Endothelial cell of umbilical vein (primary cell): Measurements from ENCODE around the gene FBXO3. TPM values are rescaled to one million over a fixed set of nuclear protein-coding genes. Genes with fewer than 3 reads are reported as not detected.

ENCODE experiments used
- BruUV-seq: library from RNA; stranded (reverse); fragments of 400-500 nt; replicated peaks from 2 replicates; lab custom pipeline; 2021; lab: Mats Ljungman, UMichigan
- CTCF ChIA-PET: fragments of 300-600, 350-600 bp; sonication (Branson Sonifier 250); formaldehyde crosslinking; loops from one replicate; lab custom pipeline; 2021; ENCODE audit warnings: antibody characterized with exemption, inconsistent platforms; lab: Charles Lee
- POLR2A ChIA-PET: fragments of 300-600, 350-600 bp; sonication (Branson Sonifier 250); formaldehyde crosslinking; loops from one replicate; lab custom pipeline; 2021; ENCODE audit warnings: antibody characterized with exemption, inconsistent platforms; lab: Charles Lee
- DNase-seq: peaks from one replicate; pipeline ENCODE4 v3.0.0-alpha.2; 2011; ENCODE audit warnings: low read depth, low spot score
- FAIRE-seq: peaks from 2 replicates; lab custom pipeline; 2011; peaks lifted over from hg19 to GRCh38; lab: Jason Lieb, UNC
- H2AFZ ChIP-seq: 2 replicates; pipeline ENCODE4 v1.6.0; 2012; ENCODE audit warnings: low read depth, low read length, control low read depth, inconsistent platforms
- H3K27ac ChIP-seq: 2 replicates; pipeline ENCODE4 v1.5.1; 2011; ENCODE audit warnings: low read depth, mild to moderate bottlenecking, control low read depth, low read length, moderate library complexity; ENCODE audit not compliant: insufficient read depth
- H3K27me3 ChIP-seq, 2 experiments: 2 replicates each; pipeline versions ENCODE4 v1.6.0 to v1.6.1; 2011; ENCODE audit warnings: low read length in 2 of 2, mixed read lengths in 1 of 2; ENCODE audit not compliant: control insufficient read depth in 2 of 2, insufficient read depth in 2 of 2
- H3K36me3 ChIP-seq, 2 experiments: 2 replicates in 1 of 2; 3 replicates in 1 of 2; pipeline ENCODE4 v1.5.1; 2011; ENCODE audit warnings: low read length in 2 of 2, mild to moderate bottlenecking in 1 of 2, moderate library complexity in 1 of 2; ENCODE audit not compliant: control insufficient read depth in 2 of 2, insufficient read depth in 2 of 2; ENCODE audit errors: extremely low read depth in 1 of 2
- H3K4me1 ChIP-seq: 3 replicates; pipeline ENCODE4 v1.5.1; 2011; ENCODE audit warnings: mild to moderate bottlenecking, low read length; ENCODE audit not compliant: control insufficient read depth, insufficient read depth; ENCODE audit errors: extremely low read depth
- H3K4me2 ChIP-seq: 2 replicates; pipeline ENCODE4 v1.6.1; 2011; ENCODE audit warnings: low read length, control low read depth, mixed read lengths; ENCODE audit not compliant: insufficient read depth
- H3K4me3 ChIP-seq, 3 experiments: fragments of 200-600 bp in 1 of 3; sonication (generic), shearing (Covaris generic) in 1 of 3; replicated peaks in 1 of 3; 2 replicates each; pipeline ENCODE4 v1.5.1; 2011 to 2016; ENCODE audit warnings: control low read depth in 3 of 3, low read length in 3 of 3, mild to moderate bottlenecking in 2 of 3, inconsistent platforms in 1 of 3, low read depth in 1 of 3, moderate library complexity in 1 of 3; ENCODE audit not compliant: insufficient read depth in 1 of 3
- H3K79me2 ChIP-seq: 2 replicates; pipeline ENCODE4 v1.6.0; 2012; ENCODE audit warnings: low read length, inconsistent platforms; ENCODE audit not compliant: control insufficient read depth, insufficient read depth
- H3K9ac ChIP-seq: replicated peaks from 2 replicates; pipeline ENCODE3; 2011; ENCODE audit warnings: low read length, control low read depth; ENCODE audit not compliant: insufficient read depth; ENCODE audit errors: extremely low read depth
- H3K9me1 ChIP-seq: replicated peaks from 3 replicates; pipeline ENCODE4 v1.6.0; 2011; ENCODE audit warnings: mild to moderate bottlenecking, low read length; ENCODE audit not compliant: control insufficient read depth, insufficient read depth; ENCODE audit errors: extremely low read depth
- H3K9me3 ChIP-seq: replicated peaks from 2 replicates; pipeline ENCODE4 v1.5.1; 2012; ENCODE audit warnings: low read length, inconsistent platforms; ENCODE audit not compliant: control insufficient read depth, insufficient read depth
- H4K20me1 ChIP-seq: replicated peaks from 2 replicates; pipeline ENCODE3; 2011; ENCODE audit warnings: mild to moderate bottlenecking, low read length; ENCODE audit not compliant: control insufficient read depth, insufficient read depth; ENCODE audit errors: extremely low read depth
- EZH2 ChIP-seq: IDR thresholded peaks from 2 replicates; pipeline ENCODE4 v1.6.1; 2012; ENCODE audit warnings: borderline replicate concordance, low read depth, mild to moderate bottlenecking, moderate library complexity, low read length, inconsistent platforms; ENCODE audit not compliant: severe bottlenecking
- FOS ChIP-seq: IDR thresholded peaks from 2 replicates; pipeline ENCODE4 v1.6.1; 2011; ENCODE audit warnings: mild to moderate bottlenecking, low read length, moderate library complexity, borderline replicate concordance; ENCODE audit not compliant: insufficient read depth
- GATA2 ChIP-seq: IDR thresholded peaks from 2 replicates; pipeline ENCODE4 v1.7.0; 2011; ENCODE audit warnings: low read depth, mild to moderate bottlenecking, moderate library complexity, mixed read lengths, low read length; ENCODE audit not compliant: insufficient read length, insufficient read depth
- JUN ChIP-seq: IDR thresholded peaks from 2 replicates; pipeline ENCODE4 v1.6.1; 2011; ENCODE audit warnings: borderline replicate concordance, low read depth; ENCODE audit not compliant: insufficient read length, insufficient read depth
- MYC ChIP-seq: IDR thresholded peaks from one replicate; pipeline ENCODE4 v1.6.1; 2011; ENCODE audit warnings: mild to moderate bottlenecking, low read depth, low read length
- POLR2A ChIP-seq: IDR thresholded peaks from 2 replicates; pipeline ENCODE4 v1.6.1; 2012; ENCODE audit warnings: low read depth, mild to moderate bottlenecking, control low read depth, low read length
- POLR2AphosphoS5 ChIP-seq: IDR thresholded peaks from 2 replicates; pipeline ENCODE4 v1.6.1; 2012; ENCODE audit warnings: low read depth, mild to moderate bottlenecking, control low read depth, low read length, moderate library complexity; ENCODE audit not compliant: insufficient read depth
- dilution Hi-C: fragments of 300-500 bp; cut with MboI; formaldehyde crosslinking; loops from one replicate; pipeline ENCODE4 v1.15.0; 2019; ENCODE audit warnings: low sequenced_read_pairs; ENCODE audit not compliant: extremely low pct_ligation_motif_present
- intact Hi-C: fragments of 100-400 bp; cut with micrococcal nuclease; formaldehyde crosslinking; loops from one replicate; pipeline ENCODE4 v1.10.0; 2022
- polyA plus RNA-seq, 4 experiments: library from polyadenylated mRNA; depleted of rRNA in 3 of 4; stranded (reverse) in 3 of 4; unstranded in 1 of 4; fragments of >200 nt; gene quantifications; 2 replicates each; pipeline versions ENCODE4 v1.2.1 to v1.2.3, GENCODE V29; 2011 to 2012; ENCODE audit warnings: missing spikeins in 1 of 4
- total RNA-seq: library from RNA; stranded (reverse); gene quantifications from 2 replicates; pipeline ENCODE4 v1.2.3, GENCODE V29; 2021
- TF ChIP-seq, protein P1 (sequence below), 2 donors: IDR thresholded peaks; 1 replicate in 1 of 2; 2 replicates in 1 of 2; pipeline ENCODE4 v1.5.1; 2011; ENCODE audit warnings: low read length in 2 of 2, mild to moderate bottlenecking in 2 of 2, moderate library complexity in 2 of 2, control low read depth in 1 of 2, inconsistent platforms in 1 of 2, low read depth in 1 of 2; ENCODE audit not compliant: insufficient read depth in 1 of 2; ENCODE audit errors: extremely low read depth in 1 of 2
- TF ChIP-seq, protein P2 (sequence below): IDR thresholded peaks from 2 replicates; pipeline ENCODE4 v1.6.1; 2011; ENCODE audit not compliant: insufficient read depth, insufficient read length

FBXO3 gene
- total and polyA plus RNA-seq, 2 donors (not counting 3 experiments of a cell fraction or from before 2014, with no cell fraction given) = 18.0 to 23.1 TPM

DNA sequence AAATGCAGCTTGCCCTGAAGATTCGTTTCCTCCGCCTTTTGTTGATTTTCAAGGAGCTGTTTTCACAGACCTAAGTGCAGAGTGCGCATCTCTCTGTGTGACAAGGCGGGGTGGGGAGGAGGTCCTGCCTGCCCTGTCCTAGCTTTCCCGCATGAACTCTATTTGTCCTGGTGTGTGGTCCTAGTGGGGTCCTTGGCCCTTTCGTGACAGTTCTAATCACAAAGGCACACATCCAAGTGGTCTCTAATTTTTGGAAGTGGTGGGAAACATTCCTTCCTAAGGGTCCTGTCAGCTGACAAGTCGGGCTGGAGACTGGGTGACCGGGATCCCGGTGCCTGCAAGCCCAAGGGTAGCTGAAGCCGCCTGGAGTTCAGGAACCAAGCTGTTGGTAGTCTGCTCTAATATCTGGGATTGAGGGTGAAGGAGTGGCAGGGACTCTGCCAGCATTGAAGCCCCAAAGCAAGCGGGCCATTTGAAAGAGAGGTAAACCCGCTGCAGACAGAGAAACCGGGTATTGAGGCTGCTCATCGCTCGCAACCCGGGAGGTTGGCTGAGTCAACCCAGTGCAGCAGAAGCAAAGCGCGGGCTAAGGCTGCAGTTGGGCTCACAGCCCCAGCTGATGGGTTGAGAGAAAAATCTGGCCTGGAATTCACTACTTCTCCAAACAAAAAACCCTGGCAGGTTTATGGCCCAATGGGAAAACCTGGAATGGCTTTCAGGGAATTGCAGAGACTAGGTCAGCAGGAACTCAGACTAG is 28.1 kb upstream of the FBXO3 start:
- H3K9me3 ChIP-seq = no peaks in the 10 kb centered on the region
- peak; percentile 72 for DNase-seq
- H3K4me2 ChIP-seq = peak overlapping the region; percentile 40
- no peak overlapping the region for H3K9ac ChIP-seq
- no TSS peak for BruUV-seq
- H3K9me1 ChIP-seq = no peaks in the 10 kb centered on the region
- dilution Hi-C loops = no loop called here
- peak overlapping the region in 1 of 3 experiments; percentile 3 for H3K4me3 ChIP-seq
- no peaks in the 10 kb centered on the region for H3K79me2 ChIP-seq
- no peaks in the 10 kb centered on the region for H4K20me1 ChIP-seq
- no peaks in the 10 kb centered on the region for H3K4me1 ChIP-seq
- no peaks in the 10 kb centered on the region for H3K36me3 ChIP-seq
- ChIA-PET CTCF (interaction anchor here (0.7 to 1.4 kb wide), 7 partner anchors 8 to 194 kb away, joined by 3 to 6 read pairs (median 4); no protein-coding TSS in a partner anchor), POLR2A (no interaction called here)
- peaks cover 24 to 38% of the 10 kb centered on the region in 2 experiments for H3K27me3 ChIP-seq
- TF ChIP-seq EZH2 (peak; percentile 66), GATA2 (no peak)
- TF ChIP-seq, protein P1, sequence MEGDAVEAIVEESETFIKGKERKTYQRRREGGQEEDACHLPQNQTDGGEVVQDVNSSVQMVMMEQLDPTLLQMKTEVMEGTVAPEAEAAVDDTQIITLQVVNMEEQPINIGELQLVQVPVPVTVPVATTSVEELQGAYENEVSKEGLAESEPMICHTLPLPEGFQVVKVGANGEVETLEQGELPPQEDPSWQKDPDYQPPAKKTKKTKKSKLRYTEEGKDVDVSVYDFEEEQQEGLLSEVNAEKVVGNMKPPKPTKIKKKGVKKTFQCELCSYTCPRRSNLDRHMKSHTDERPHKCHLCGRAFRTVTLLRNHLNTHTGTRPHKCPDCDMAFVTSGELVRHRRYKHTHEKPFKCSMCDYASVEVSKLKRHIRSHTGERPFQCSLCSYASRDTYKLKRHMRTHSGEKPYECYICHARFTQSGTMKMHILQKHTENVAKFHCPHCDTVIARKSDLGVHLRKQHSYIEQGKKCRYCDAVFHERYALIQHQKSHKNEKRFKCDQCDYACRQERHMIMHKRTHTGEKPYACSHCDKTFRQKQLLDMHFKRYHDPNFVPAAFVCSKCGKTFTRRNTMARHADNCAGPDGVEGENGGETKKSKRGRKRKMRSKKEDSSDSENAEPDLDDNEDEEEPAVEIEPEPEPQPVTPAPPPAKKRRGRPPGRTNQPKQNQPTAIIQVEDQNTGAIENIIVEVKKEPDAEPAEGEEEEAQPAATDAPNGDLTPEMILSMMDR (IDR thresholded peaks at IDR 0.05; ENCODE audit: extremely low read depth in 1 of 2, insufficient read depth in 1 of 2, low read depth in 1 of 2, low read length in 2 of 2) = no peak
- no peak overlapping the region for H3K27ac ChIP-seq
- peak; percentile 82 for FAIRE-seq
- intact Hi-C loops = no loop called here
- peak overlapping the region; percentile 41 for H2AFZ ChIP-seq

DNA sequence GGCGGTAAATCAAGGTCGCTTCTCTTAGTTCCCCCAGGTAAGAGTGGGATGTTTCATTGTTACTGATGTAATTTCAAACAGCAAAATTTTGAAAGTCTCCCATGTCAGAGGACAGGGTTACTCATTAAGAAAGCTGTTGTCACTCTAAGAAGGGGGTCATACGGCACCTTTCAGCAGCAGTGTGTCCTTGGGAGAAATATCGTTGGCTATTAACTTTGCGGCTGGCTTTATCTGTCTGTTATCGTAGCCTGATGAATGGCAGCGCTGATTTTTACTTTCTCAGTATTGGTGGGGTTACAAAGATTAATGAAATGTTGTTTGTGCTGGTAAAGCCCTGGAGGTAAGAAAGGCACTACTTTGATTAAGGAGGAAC is 27.5 kb upstream of the FBXO3 start:
- dilution Hi-C loops (no loop called here), intact Hi-C loops (no loop called here)
- Histone ChIP-seq H3K9ac (no peak overlapping the region), H3K9me3 (no peaks in the 10 kb centered on the region), H3K4me3 (no peak overlapping the region), H3K36me3 (no peaks in the 10 kb centered on the region), H3K27ac (no peak overlapping the region), H3K27me3 (peaks cover 28 to 41% of the 10 kb centered on the region in 2 experiments), H2AFZ (no peak overlapping the region), H3K4me1 (no peaks in the 10 kb centered on the region), H3K9me1 (no peaks in the 10 kb centered on the region), H3K4me2 (peak overlapping the region; percentile 40), H3K79me2 (no peaks in the 10 kb centered on the region), H4K20me1 (no peaks in the 10 kb centered on the region)
- POLR2A ChIA-PET = no interaction called here
- CTCF ChIA-PET = interaction anchor here (0.8 to 1.4 kb wide), 6 partner anchors 11 to 195 kb away, joined by 3 to 6 read pairs (median 4); no protein-coding TSS in a partner anchor
- no peak for TF ChIP-seq MYC
- TF ChIP-seq POLR2A = no peak
- TF ChIP-seq, protein P1 (IDR thresholded peaks at IDR 0.05; ENCODE audit: extremely low read depth in 1 of 2, insufficient read depth in 1 of 2, low read depth in 1 of 2, low read length in 2 of 2) = no peak
- TF ChIP-seq EZH2 = no peak
- no peak for TF ChIP-seq POLR2AphosphoS5
- no peak for TF ChIP-seq GATA2
- TF ChIP-seq JUN = no peak
- TF ChIP-seq, protein P2, sequence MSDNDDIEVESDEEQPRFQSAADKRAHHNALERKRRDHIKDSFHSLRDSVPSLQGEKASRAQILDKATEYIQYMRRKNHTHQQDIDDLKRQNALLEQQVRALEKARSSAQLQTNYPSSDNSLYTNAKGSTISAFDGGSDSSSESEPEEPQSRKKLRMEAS = no peak
- TF ChIP-seq FOS = no peak
- BruUV-seq = no TSS peak
- FAIRE-seq = no peak
- no peak for DNase-seq
